Bronchial epithelial cell (primary cell): ENCODE results near the gene SLC25A31. TPM values are rescaled to one million over a fixed set of nuclear protein-coding genes. Genes with fewer than 3 reads are reported as not detected.

ENCODE experiments used
- DNase-seq: peaks from one replicate; pipeline ENCODE4 v3.0.0-alpha.2; 2010; ENCODE audit warnings: low read depth
- FAIRE-seq: peaks from 2 replicates; lab custom pipeline; 2011; peaks lifted over from hg19 to GRCh38; lab: Jason Lieb, UNC
- H3K27me3 ChIP-seq: 2 replicates; pipeline ENCODE4 v1.5.1; 2011; ENCODE audit warnings: low read length; ENCODE audit not compliant: control insufficient read depth, insufficient read depth
- H3K36me3 ChIP-seq: 2 replicates; pipeline ENCODE4 v1.5.1; 2011; ENCODE audit warnings: low read length; ENCODE audit not compliant: control insufficient read depth, insufficient read depth
- H3K4me3 ChIP-seq: 2 replicates; pipeline ENCODE4 v1.5.1; 2011; ENCODE audit warnings: mild to moderate bottlenecking, low read depth, low read length, control low read depth
- CTCF ChIP-seq: IDR thresholded peaks from 2 replicates; pipeline ENCODE4 v1.5.1; 2011; ENCODE audit warnings: mild to moderate bottlenecking, moderate library complexity, low read length, control low read depth, inconsistent platforms; ENCODE audit not compliant: insufficient read depth, severe bottlenecking
- total RNA-seq: library from RNA; depleted of rRNA; stranded (reverse); fragments of >200 nt; gene quantifications from 2 replicates; pipeline ENCODE4 v1.2.1, GENCODE V29; 2014

SLC25A31 gene
- total RNA-seq, 1 donor from 2014 or later: not detected

GRCh38 chr4:127778102-127778501 lies 47.9 kb downstream of the SLC25A31 start:
- no peak for TF ChIP-seq CTCF
- Histone ChIP-seq H3K36me3 (no peaks in the 10 kb centered on the region), H3K27me3 (no peaks in the 10 kb centered on the region), H3K4me3 (no peak overlapping the region)
- DNase-seq (no peak), FAIRE-seq (no peak)

GRCh38 chr4:127780598-127780997 lies 50.4 kb downstream of the SLC25A31 start:
- Histone ChIP-seq H3K36me3 (no peaks in the 10 kb centered on the region), H3K4me3 (no peak overlapping the region), H3K27me3 (no peaks in the 10 kb centered on the region)
- DNase-seq (no peak), FAIRE-seq (no peak)
- no peak for TF ChIP-seq CTCF

GRCh38 chr4:127781300-127782024 lies 51.3 kb downstream of the SLC25A31 start:
- TF ChIP-seq CTCF: no peak
- peak overlapping the region; percentile 84 for H3K4me3 ChIP-seq
- FAIRE-seq (no peak), DNase-seq (no peak)
- no peaks in the 10 kb centered on the region for H3K36me3 ChIP-seq
- H3K27me3 ChIP-seq: no peaks in the 10 kb centered on the region

- no peak for TF ChIP-seq CTCF
- no peak for FAIRE-seq
- H3K4me3 ChIP-seq: peak overlapping the region; percentile 84
- H3K27me3 ChIP-seq: no peaks in the 10 kb centered on the region
- DNase-seq: peak; percentile 73
- no peaks in the 10 kb centered on the region for H3K36me3 ChIP-seq
Measured at GRCh38 chr4:127782025-127782274, 51.8 kb downstream of the SLC25A31 start.

GRCh38 chr4:127782275-127783025 lies 52.2 kb downstream of the SLC25A31 start, which contains the start of gene HSPA4L:
Gene HSPA4L, plus strand, starts transcription at chr4:127782322. Its CDS starts 229 bp downstream, at chr4:127782551.
- peak within 1 kb of the TSS; percentile 84 for H3K4me3 ChIP-seq
- H3K27me3 ChIP-seq: no peaks in the 10 kb centered on the region
- H3K36me3 ChIP-seq: no peaks in the 10 kb centered on the region
- no peak for FAIRE-seq
- DNase-seq: peak; percentile 56
- TF ChIP-seq CTCF: peak; percentile 39
